ENCODE results near the gene ZNF438.

ZNF438 gene

GRCh38 chr10:31017534-31018355, 13.9 kb downstream of the ZNF438 start:
- no peak overlapping the region for H3K4me3 ChIP-seq (ENCODE audit: low read depth, low read length)

DNA sequence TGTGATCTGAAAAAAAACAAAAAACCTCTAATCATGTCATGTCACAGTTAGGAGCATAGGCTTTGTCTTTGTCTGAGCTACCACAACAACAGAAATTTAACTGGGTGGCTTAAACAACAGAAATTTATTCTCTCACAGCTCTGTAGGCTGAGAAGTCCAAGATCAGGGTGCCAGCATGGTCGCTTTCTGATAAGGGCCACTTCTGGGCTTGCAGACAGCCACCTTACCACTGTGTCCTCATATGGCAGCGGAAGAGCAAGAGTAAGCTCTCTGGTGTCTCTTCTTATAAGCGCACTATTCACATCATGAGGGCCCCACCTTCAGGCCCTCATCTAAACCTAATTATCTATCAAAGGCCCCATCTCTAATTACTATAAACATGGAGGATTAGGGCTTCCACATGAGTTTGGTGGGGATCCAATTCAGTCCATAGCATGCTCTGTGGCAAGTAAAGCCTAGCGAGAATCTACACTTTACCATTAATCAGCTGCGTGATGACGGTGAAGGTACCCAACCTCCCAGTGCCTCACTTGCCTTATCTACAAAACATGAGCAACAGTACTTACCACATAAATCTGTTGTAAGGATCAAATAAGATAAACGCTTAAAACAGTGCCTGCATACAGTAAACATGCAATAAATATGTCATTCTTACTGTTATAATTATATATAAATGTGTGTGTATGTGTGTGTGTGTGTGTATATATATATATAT, 17.3 kb downstream of the ZNF438 start:
- no peak overlapping the region for H3K4me3 ChIP-seq (ENCODE audit: low read depth, low read length)

- H3K4me3 ChIP-seq (ENCODE audit: low read depth, low read length) = no peak overlapping the region
Measured at GRCh38 chr10:31013331-31013730, 18.3 kb downstream of the ZNF438 start.

- no peak overlapping the region for H3K4me3 ChIP-seq (ENCODE audit: low read depth, low read length)
Measured at GRCh38 chr10:31011665-31012022, 20.0 kb downstream of the ZNF438 start.

- no peak overlapping the region for H3K4me3 ChIP-seq (ENCODE audit: low read depth, low read length)
Measured at GRCh38 chr10:31011017-31011664, 20.5 kb downstream of the ZNF438 start.

- no peak overlapping the region for H3K4me3 ChIP-seq (ENCODE audit: low read depth, low read length)
Measured at GRCh38 chr10:31010062-31010461, 21.6 kb downstream of the ZNF438 start.

DNA sequence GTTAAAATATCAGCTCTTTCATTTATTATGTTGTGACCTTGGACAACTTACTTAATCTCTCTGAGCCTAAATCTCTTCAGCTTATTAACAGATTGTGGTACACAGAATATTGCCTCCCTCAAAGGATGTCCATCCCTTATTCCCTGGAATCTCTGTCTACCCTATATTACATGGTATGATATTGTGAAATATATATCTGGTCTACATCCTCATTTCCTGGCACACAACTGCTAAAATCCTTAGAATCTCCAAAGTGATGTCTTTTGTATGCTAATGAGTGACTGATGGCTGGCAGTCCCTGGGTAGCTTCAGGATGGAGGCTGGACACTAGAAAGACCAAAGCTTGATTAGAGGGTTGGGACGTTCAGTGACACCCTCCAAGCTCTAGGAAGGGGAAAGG, 25.8 kb downstream of the ZNF438 start:
- H3K4me3 ChIP-seq (ENCODE audit: low read depth, low read length) = no peak overlapping the region

- no peak overlapping the region for H3K4me3 ChIP-seq (ENCODE audit: low read depth, low read length)
Measured at GRCh38 chr10:31004611-31005193, 27.0 kb downstream of the ZNF438 start.

GRCh38 chr10:31001740-31002139, 29.9 kb downstream of the ZNF438 start:
- no peak overlapping the region for H3K4me3 ChIP-seq (ENCODE audit: low read depth, low read length)

DNA sequence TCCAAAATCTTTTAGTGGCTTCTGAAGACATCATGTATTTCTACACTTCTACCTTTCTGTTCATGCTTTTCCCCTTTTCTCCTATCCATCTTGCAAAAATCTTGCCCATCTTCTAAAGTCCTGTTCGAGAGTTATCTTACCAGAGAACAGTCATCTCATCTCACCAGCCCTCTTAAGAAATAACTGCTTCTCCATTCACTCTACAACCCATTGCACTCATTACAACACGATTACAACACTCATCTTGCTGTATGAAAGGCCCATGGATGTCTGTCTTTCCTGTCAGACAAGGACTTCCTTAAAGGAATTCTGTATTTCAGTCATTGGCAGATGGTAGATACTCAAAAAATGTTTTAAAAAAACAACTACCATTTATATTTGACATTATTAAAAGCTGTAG, 30.8 kb downstream of the ZNF438 start:
- H3K4me3 ChIP-seq (ENCODE audit: low read depth, low read length) = no peak overlapping the region

DNA sequence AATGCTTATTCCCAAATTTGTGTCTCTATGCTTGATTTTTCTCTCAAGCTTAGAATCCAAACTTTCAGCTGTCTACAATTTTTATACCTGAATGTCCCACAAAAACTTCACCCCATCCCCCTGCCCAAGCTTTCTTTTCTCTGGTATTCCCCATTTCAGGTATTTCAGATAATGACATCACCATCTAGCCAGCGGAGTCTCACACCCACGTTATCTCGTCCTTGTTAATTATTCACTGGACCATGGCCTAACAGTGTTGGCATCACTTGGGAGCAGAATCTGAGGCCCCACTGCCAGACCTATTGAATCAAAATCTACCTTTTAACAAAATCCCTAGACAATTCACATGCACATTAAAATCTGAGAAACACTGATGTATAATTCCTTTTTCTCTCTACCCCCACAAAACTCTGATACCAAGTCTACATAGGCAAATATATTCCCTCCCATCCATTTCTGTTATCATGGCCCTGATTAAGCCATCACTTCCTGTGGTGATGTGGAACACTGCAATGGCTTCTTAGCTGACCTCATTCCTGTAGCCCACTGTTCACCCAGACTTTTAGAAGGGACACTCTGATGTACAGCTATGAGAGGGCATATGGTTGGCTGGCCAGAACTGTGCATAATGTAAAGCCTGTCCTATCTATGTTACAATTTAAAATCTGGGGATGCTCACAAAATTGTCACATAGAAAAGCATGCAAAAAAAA, 31.4 kb downstream of the ZNF438 start:
- no peak overlapping the region for H3K4me3 ChIP-seq (ENCODE audit: low read depth, low read length)

DNA sequence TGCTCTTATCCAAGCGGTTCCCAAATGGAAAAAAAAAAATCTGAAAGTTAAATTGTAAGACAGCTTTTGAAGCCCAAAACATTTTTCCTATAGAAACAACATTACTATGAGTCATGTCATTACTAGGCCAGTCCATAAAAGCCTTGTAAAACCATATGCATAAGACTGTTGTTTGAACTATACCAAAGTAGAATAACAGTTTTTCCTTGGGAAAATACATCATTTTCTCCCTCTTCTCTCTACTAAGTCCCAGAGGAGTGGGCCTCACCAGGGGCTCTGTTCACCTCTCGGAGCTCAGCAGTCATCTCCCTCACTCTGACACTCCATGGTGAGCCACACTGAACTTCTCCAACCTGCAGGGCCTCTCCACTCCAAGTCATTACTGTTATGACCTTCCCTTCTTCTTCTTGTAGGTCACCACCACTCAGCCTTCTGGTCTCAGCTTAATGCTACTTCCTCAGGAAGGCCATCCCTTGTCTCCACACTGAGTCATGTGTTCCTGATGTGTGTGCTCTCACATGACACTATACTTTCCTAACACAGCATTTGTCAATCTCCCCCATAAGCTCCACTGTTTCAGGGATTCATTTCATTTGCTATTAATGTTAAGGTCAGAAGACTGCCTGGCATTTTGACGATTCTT, 32.5 kb downstream of the ZNF438 start:
- no peak overlapping the region for H3K4me3 ChIP-seq (ENCODE audit: low read depth, low read length)

- H3K4me3 ChIP-seq (ENCODE audit: low read depth, low read length) = no peak overlapping the region
Measured at GRCh38 chr10:30997536-30998235, 34.0 kb downstream of the ZNF438 start.

DNA sequence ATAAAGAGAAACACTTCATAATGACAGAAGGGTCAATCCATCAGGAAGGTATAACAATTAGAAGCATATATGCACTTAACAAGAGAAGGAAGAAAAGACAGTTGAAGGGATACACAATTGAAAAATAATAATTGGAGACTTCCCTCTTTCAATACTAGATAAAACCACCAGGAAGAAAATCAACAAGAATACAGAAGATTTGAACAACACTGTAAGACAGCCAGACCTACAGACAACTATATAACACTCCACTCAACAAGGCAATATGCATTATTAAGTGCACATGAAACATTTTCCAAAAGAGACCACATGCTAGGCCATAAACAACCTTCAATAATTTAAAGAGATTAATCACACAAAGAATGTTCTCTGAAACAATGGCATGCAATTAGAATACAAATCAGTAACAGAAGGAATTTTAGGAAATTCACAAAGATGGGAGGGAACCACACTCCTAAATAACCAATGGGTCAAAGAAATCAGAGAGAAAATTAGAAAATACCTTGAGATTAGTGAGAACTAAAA, 35.1 kb downstream of the ZNF438 start:
- H3K4me3 ChIP-seq (ENCODE audit: low read depth, low read length) = no peak overlapping the region

DNA sequence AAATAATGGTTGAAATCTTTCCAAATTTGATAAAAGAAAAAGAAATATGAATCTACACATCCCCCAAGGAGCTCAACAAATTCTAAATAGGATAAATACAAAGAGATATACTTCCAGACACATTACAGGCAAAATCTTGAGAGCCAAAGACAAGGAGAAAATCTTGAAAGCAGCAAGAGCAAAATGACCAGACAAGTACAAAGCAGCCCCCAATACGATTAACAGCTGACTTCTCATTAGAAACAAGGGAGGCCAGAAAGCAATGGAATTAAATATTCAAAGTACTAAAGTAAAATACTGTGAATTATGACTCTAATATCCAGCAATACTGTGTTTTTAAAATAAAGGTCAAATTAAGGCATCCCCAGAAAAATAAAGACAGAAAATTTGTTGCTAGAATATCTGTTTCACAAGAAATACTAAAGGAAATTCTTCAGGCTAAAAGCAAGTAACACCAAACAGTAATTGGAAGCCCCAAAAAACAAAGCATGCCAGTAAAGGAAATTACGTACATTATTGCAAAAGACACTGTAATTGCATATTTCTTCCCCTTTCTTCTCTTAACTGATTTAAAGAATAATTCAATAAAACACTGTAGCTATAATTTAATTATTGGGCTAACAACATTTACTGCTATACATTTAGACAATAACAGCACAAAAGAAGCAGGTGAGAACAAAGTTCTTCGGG, 36.4 kb downstream of the ZNF438 start:
- H3K4me3 ChIP-seq (ENCODE audit: low read depth, low read length) = no peak overlapping the region

DNA sequence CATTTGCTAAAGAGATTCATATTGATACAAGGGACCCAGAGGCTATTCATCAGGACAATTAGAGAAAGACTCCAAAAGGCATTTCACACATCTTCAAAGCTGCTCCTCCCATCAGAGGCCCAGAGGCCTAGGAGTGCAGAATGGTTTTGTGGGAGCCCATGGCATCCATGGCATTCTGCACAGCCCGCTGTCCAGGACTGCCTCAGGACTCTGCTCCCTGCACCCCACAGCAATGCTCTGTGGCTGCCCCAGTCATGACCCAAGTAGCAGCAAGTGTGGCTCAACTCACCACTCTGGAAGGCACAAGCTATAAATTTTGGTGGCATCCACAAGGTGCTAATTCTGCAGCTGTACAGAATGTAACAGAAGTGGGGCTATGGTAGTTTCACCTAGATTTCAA, 38.5 kb downstream of the ZNF438 start:
- no peak overlapping the region for H3K4me3 ChIP-seq (ENCODE audit: low read depth, low read length)

- H3K4me3 ChIP-seq (ENCODE audit: low read depth, low read length) = no peak overlapping the region
Measured at GRCh38 chr10:30992681-30993080, 39.0 kb downstream of the ZNF438 start.

- H3K4me3 ChIP-seq (ENCODE audit: low read depth, low read length) = no peak overlapping the region
Measured at GRCh38 chr10:30991647-30992011, 40.0 kb downstream of the ZNF438 start.

DNA sequence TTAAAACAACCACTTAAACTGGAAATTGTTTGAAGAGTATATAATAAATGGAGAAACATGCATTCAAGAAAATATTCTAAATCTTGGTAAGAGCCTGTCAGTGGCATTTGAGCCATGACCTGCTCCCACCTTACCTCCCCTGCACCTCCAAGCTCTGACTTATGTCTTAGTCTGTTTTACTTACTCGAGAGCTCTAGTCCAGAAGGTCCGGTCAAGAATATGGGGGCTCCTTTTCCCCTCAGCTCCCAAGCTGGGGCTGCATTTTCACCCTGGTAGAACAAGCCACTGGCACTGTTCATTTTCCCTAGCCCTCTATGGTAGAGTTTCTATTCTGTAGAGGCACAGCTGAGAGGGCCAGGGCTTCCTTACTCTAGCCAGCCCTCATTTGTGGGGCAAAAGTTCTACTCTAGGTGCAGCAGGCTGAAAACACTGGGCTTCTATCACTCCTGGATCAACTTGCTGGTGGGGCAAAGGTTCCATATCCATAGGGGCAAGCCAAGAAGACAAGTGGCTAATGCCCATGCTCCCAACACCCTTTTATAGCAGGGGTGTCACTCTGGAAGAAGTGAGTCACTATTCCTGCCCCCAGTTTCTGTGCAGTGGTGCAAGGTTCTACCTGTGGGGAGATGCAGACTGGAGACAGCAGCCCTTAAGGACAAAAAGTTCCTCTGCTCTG, 40.6 kb downstream of the ZNF438 start:
- no peak overlapping the region for H3K4me3 ChIP-seq (ENCODE audit: low read depth, low read length)
